BE2C (cell line): ENCODE results near the gene TTR.

ENCODE experiments used
- DNase-seq: peaks from one replicate; pipeline ENCODE4 v3.0.0-alpha.2; 2020
- H3K27me3 ChIP-seq: fragments of 250-450 bp; sonication (Bioruptor Pico); 2 replicates; pipeline ENCODE4 v1.5.1; 2020; ENCODE audit warnings: mild to moderate bottlenecking
- H3K36me3 ChIP-seq: fragments of 250-450 bp; sonication (Bioruptor Pico); 2 replicates; pipeline ENCODE4 v1.5.1; 2020; ENCODE audit warnings: mild to moderate bottlenecking
- H3K4me1 ChIP-seq: fragments of 250-450 bp; sonication (Bioruptor Pico); 2 replicates; pipeline ENCODE4 v1.5.1; 2020
- H3K4me3 ChIP-seq: 2 replicates; pipeline ENCODE4 v1.5.1; 2011; ENCODE audit warnings: low read depth, low read length
- H3K9me3 ChIP-seq: fragments of 250-450 bp; sonication (Bioruptor Pico); 2 replicates; pipeline ENCODE4 v1.5.1; 2020
- TF ChIP-seq, protein P1 (sequence below): IDR thresholded peaks from 2 replicates; pipeline ENCODE4 v1.5.1; 2012; ENCODE audit warnings: mild to moderate bottlenecking, low read depth, low read length

TTR gene

DNA sequence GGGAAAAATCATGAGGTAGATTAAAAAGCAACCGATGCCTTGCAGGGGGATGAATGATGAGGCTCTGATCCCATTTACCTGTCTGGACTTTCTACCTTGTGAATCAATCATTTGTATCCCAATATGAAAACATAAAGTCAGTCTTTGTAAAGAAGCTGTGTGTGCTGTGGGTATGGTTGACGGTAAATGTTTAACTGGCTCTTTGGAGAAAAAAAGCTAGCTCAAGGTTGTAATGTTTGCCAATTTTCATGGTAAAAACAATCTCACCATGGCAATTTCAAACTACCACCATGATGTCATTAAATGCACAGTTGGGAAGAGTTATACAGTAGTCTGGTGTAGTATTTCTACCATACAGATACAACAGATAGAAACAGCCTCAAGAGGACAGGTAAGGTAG is 14.6 kb downstream of the TTR start:
- TF ChIP-seq, protein P1, sequence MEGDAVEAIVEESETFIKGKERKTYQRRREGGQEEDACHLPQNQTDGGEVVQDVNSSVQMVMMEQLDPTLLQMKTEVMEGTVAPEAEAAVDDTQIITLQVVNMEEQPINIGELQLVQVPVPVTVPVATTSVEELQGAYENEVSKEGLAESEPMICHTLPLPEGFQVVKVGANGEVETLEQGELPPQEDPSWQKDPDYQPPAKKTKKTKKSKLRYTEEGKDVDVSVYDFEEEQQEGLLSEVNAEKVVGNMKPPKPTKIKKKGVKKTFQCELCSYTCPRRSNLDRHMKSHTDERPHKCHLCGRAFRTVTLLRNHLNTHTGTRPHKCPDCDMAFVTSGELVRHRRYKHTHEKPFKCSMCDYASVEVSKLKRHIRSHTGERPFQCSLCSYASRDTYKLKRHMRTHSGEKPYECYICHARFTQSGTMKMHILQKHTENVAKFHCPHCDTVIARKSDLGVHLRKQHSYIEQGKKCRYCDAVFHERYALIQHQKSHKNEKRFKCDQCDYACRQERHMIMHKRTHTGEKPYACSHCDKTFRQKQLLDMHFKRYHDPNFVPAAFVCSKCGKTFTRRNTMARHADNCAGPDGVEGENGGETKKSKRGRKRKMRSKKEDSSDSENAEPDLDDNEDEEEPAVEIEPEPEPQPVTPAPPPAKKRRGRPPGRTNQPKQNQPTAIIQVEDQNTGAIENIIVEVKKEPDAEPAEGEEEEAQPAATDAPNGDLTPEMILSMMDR, result no peak
- Histone ChIP-seq H3K9me3 (no peaks in the 10 kb centered on the region), H3K4me1 (no peaks in the 10 kb centered on the region), H3K36me3 (no peaks in the 10 kb centered on the region), H3K4me3 (no peak overlapping the region), H3K27me3 (no peaks in the 10 kb centered on the region)
- DNase-seq, result no peak

DNA sequence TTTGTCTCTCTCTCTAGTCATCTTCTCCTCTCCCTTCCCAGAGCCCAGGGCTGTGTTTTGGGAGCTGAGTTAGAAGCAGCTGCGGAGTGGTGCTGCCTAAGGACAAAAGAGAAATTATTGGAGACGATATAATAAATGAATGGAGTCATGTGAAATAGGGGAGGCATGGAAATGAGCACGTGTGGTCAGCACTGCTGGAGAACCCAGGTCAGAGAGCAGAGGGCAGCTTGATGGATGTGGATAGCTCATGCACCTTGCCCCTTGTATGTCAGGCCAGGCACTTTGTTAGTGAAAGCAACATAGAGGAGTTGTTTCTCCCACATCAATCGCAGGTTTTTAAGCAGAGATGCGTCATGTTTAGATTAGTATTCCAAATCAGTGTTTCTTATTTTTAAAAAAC is 15.7 kb downstream of the TTR start:
- Histone ChIP-seq H3K4me1 (no peaks in the 10 kb centered on the region), H3K27me3 (no peaks in the 10 kb centered on the region), H3K36me3 (no peaks in the 10 kb centered on the region), H3K4me3 (no peak overlapping the region), H3K9me3 (no peaks in the 10 kb centered on the region)
- no peak for DNase-seq
- TF ChIP-seq, protein P1, result no peak

DNA sequence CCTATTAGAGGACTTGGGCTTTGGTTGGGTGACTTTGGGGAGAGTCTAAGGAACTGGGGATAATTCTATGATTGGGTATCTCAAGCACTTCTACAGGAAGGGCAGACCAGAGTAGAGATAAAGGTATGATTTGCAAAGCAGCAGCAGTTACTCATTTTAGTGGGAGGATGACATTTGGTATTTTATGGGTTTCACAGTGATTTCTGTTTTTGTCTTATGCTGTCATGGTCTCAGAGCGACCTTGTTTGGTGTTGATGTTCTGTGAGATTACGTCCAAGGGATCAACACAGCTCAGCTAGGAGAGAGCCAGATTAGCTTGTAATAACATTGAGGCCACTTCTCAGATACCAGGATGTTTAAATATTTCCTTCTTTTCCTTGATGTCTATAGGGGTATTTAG is 18.2 kb downstream of the TTR start:
- no peak overlapping the region for H3K4me3 ChIP-seq
- no peaks in the 10 kb centered on the region for H3K9me3 ChIP-seq
- no peaks in the 10 kb centered on the region for H3K36me3 ChIP-seq
- no peak for DNase-seq
- H3K27me3 ChIP-seq, result no peaks in the 10 kb centered on the region
- H3K4me1 ChIP-seq, result no peaks in the 10 kb centered on the region
- TF ChIP-seq, protein P1, result no peak

DNA sequence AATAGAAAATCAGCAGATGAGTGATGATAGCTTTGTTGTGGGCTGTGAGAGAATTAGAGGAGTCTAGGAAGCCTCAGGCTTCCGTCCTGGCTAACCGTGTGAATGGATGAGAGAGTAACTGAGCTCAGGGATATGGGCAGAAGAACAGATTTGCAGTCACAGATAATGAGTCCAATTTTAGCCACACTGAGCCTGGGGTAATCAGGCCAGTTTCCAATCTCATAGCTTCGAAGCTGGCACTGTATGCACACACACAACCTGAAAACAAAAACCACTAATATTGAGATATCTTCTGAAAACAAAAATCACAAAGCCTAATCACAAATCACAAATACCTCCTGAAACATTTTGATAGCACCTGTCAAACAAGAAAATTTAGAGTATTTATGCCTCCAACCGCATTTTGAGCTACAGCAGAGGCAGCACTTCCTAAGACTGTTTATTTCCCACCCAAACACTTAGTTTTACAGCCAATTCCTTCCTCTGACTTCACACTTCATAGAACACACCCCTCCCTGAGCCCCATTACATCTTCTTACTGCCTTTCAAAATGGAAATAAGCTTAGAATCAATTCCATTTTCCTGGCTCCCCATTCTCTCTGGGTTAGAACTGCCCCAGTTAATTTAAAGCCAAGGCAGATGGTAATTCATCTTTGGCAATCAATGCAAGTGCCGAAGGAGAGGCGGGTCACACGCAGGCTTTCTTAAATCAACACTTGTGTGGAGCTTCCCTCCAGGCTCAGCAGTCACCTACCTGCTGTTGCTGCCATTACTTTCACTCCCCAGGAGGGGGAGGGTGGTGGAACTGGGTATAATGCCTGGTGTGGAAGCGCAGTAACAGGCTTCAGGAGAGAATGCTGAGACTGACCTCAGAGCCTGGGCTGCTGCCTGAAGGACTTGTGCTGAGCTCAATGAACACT is 18.9 kb downstream of the TTR start:
- peak; percentile 6 for DNase-seq
- no peak overlapping the region for H3K4me3 ChIP-seq
- TF ChIP-seq, protein P1, result peak; percentile 18; the same call in 1 of the 2 replicates
- no peaks in the 10 kb centered on the region for H3K4me1 ChIP-seq
- no peaks in the 10 kb centered on the region for H3K36me3 ChIP-seq
- no peaks in the 10 kb centered on the region for H3K9me3 ChIP-seq
- no peaks in the 10 kb centered on the region for H3K27me3 ChIP-seq

DNA sequence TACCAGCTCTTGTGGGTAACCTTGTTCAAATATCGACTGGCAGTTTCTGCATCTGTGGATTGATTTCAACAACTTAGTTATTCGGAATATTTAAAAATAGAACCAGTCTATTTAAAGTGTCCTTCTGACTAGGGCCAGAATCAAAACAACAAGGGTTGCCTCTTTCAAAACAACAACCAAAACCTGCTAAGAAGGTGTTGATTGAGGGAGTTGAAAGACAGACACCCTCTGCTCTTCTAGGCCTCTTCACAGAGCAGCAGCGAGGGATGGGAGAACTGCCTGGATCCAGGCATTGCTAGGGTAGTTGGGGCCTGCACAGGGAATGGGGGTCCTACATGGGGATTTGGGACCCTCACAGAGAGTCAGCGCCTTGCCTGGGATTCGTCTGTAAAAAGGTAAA is 19.8 kb downstream of the TTR start:
- TF ChIP-seq, protein P1, result no peak
- Histone ChIP-seq H3K36me3 (no peaks in the 10 kb centered on the region), H3K4me1 (no peaks in the 10 kb centered on the region), H3K4me3 (no peak overlapping the region), H3K27me3 (no peaks in the 10 kb centered on the region), H3K9me3 (no peaks in the 10 kb centered on the region)
- DNase-seq, result no peak

DNA sequence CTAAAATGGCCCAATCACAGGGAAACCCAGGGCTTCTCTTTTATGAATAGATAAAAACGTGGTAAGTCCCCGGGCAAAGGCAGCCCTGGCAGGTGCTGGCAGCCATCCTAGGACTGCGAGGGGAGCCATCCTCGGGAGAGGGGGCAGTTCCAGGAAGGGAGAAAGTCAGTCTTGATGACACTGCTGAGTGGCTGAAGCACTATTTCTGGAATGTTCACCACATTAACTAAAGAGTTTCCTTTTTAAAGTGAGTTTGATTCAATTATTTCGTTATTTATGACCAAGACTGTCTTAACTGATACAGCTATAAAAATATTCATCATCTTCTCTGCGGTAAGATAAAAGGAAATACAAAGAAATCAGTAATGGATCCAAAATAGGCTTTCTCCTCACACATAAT is 20.4 kb downstream of the TTR start:
- no peaks in the 10 kb centered on the region for H3K36me3 ChIP-seq
- TF ChIP-seq, protein P1, result no peak
- no peak overlapping the region for H3K4me3 ChIP-seq
- H3K9me3 ChIP-seq, result no peaks in the 10 kb centered on the region
- H3K27me3 ChIP-seq, result no peaks in the 10 kb centered on the region
- peak; percentile 4 for DNase-seq
- no peaks in the 10 kb centered on the region for H3K4me1 ChIP-seq
